Upper lobe of left lung (tissue), 4 donors: Measurements from ENCODE around the gene ARHGAP24.

Experiments
- CTCF ChIP-seq, 6 experiments: fragments of 450-650 bp in 4 of 6; fragments of 200-600 bp in 2 of 6; sonication (generic) in 2 of 6; IDR thresholded peaks; one replicate each; pipeline ENCODE4 v1.5.1; 2016 to 2019; ENCODE audit warnings: antibody characterized with exemption in 6 of 6
- EP300 ChIP-seq, 4 donors: sonication (generic); formaldehyde crosslinking; IDR thresholded peaks; one replicate each; pipeline ENCODE4 v1.5.1; 2017; ENCODE audit warnings: antibody characterized with exemption in 4 of 4, control low read depth in 2 of 4

- TF ChIP-seq EP300 (IDR thresholded peaks at IDR 0.05) (no peak), CTCF (IDR thresholded peaks at IDR 0.05) (no peak)
Measured at GRCh38 chr4:85734424-85734831, 259.5 kb downstream of the ARHGAP24 start.
